ENCODE data around the gene CD300H.

The CD300H gene

DNA sequence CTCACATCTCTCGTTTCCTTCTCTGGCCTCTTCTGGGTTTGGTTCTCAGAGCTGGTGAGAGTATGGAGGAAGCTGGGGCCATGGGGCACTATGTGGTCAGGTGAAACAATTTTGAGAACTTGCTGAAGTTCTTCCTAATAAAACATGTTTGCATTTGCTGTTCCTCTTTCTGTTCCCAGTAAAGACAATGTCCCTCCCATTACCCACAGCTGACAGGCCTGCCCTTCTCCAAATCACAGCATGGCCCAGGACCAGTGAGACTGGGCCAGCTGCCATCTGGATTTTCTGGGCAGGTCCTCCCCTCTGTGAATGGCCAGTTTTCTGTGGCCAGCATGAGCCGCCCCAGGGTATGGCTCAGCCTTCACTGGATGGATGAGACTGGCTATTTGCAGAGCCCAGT is at the start of gene CD300H:
TSS of gene CD300H (minus strand) at position 113 of the 400 bp plus-strand sequence.
- no peak for DNase-seq

DNA sequence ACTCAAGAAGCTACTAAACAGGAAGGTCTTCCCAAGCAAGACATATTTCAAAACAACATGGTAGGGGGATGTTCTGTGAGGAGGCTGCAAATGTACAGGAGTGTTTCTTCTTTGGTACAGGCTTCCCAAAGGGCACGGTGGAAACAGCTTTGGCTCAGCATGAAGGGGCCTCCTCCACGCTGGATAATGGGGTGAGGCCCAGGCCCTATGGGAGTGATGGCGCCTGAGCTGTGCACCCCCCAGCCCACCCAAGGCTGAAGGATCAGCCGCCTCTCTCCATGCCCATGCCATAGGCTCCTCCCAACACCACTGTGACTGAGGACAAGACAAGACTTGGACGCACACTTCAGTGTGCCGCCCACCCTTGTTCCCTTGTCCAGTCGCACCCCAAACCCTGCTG is 49.4 kb upstream of the CD300H start:
- no peak for DNase-seq

- DNase-seq = no peak
Measured at GRCh38 chr17:74612046-74612445, 44.7 kb upstream of the CD300H start.

- no peak for DNase-seq
Measured at GRCh38 chr17:74610108-74610507, 42.8 kb upstream of the CD300H start.

GRCh38 chr17:74608511-74608910 is 41.2 kb upstream of the CD300H start:
- no peak for DNase-seq

GRCh38 chr17:74607221-74607620 is 39.9 kb upstream of the CD300H start:
- DNase-seq = no peak

GRCh38 chr17:74606050-74606449 is 38.7 kb upstream of the CD300H start:
- DNase-seq = no peak

GRCh38 chr17:74605361-74605760 is 38.1 kb upstream of the CD300H start:
- no peak for DNase-seq

- DNase-seq = no peak
Measured at GRCh38 chr17:74604761-74605160, 37.5 kb upstream of the CD300H start.

DNA sequence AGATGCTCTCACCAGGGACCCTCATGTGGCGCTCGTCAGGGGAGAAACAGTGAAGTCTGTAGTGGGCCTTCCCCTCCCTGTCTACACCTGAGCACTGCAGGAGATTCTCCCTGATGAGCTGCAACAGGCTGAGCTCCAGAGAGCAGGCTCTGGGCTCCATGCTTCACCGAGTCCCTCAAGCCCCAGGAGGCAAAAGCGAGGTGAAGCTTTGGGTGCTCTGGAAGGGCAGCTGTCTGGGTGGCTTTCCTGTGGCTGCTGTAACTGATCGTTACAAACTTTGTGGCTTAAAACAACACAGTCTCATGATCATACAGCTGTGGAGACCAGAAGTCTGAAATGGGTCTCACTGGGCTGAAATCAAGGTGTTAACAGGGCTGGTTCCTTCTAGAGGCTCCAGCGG is 36.9 kb upstream of the CD300H start:
- DNase-seq = no peak

- no peak for DNase-seq
Measured at GRCh38 chr17:74603746-74604145, 36.4 kb upstream of the CD300H start.

DNA sequence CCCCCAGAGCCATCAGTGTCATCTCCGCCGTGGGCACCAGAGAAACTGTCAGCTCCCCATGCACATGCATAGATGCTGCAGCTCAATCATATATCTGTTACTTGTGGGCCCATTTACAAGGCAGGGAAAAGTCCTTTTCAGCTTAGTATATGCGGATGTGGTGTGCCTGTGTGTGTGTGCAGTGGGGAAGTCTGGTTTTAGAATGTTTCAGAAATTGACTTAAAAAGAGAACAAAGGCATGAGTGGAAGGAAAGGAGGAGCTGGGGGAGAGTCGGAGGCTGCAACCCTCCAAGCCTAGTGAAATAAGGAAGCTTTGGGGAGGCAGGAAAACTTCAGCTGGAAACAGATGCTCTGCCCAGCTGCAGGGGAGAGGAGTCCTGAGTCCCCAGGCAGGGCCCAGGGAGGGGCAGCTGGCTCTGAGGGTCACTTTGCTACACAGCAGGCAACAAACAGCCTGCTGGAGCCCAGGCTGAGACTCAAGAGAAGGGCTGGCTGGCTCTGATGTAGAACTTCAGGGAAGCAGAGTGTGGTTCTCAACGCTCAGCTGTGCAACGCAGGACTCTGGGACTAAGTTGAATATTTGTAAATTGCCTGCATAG is 35.8 kb upstream of the CD300H start:
- DNase-seq = no peak

DNA sequence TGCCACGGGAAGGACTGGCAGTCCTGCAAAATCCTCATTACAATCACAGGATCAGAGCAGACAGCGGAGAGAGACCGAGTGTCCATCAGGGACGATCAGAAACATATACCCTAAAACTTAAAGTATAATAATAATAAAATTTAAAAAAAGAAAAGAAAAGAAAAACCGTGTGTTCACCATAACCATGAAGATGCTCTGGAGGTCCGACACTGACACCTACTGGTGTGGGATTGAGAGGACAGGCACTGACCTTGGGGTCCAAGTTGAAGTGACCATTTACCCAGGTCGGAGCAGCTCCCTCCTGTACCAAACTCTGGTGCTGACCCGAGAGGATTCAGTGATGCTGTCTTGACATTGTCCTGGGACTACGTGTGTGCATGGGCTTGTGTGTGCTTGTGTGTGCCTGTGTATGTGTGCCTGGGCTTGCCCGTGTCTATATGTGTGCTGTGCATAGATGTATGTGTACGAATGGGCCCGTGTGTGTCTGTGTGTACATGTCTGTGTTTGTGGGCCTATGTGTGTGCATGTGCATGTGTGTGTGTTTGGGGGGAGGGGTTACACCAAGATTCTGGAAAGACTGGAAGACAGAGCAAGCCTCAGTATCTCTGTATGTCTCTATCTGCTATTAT is 34.7 kb upstream of the CD300H start:
- DNase-seq = no peak

- DNase-seq = no peak
Measured at GRCh38 chr17:74599448-74599939, 32.2 kb upstream of the CD300H start.

GRCh38 chr17:74599023-74599399 is 31.7 kb upstream of the CD300H start:
- no peak for DNase-seq

- no peak for DNase-seq
Measured at GRCh38 chr17:74598346-74599022, 31.2 kb upstream of the CD300H start.

GRCh38 chr17:74597069-74597790 is 29.9 kb upstream of the CD300H start:
- no peak for DNase-seq

DNA sequence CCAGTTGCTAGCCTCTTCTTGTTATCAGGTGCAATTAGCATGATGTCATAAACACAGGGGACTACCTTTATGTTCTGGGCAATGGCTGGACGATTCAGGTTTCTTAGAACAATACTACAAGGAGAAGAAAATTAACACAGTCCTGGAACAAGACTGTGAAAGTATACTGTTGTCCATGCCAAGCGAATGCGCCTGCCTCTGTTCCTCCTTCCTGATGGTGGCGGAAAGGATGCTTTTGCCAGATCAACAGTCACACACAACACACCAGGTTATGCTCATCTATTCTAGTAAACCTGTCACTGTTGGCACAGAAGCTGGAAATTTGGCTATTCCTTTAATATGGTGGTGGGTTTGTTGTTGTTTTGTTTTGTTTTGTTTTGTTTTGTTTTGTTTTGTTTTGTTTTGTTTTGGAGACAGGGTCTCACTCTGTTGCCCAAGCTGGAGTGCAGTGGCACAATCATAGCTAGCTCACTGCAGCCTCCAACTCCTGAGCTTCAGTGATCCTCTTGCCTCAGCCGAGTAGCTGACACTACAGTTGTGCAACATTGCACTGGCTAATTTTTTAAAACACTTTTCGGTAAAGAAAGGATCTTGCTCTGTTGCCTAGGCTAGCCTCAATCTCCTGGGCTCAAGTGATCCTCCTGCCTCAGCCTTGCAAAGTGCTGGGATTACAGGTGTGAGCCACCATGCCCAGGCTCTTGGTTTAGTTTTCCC is 27.9 kb upstream of the CD300H start:
- no peak for DNase-seq

- no peak for DNase-seq
Measured at GRCh38 chr17:74592087-74592990, 25.0 kb upstream of the CD300H start, which contains the start of gene CD300LD. Gene CD300LD (minus strand): TSS chr17:74592283. CDS start chr17:74592202, 81 bp downstream.

DNA sequence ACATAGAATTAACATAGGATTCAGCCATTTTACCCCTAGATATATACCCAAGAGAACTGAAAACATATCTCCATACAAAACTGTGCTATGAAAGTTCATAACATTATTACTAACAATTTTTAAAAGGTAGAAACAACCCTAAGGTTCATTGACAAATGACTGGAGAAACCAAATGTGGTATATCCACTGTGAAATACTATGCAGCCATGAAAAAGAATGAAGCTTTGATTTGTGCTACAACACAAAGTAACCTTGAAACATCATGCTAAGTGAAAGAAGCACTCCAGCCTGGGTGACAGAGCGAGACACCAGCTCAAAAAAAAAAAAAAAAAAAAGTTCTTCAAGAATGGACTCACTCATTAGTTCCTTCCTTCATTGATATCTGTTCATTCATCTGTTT is 24.2 kb upstream of the CD300H start:
- DNase-seq = no peak

DNA sequence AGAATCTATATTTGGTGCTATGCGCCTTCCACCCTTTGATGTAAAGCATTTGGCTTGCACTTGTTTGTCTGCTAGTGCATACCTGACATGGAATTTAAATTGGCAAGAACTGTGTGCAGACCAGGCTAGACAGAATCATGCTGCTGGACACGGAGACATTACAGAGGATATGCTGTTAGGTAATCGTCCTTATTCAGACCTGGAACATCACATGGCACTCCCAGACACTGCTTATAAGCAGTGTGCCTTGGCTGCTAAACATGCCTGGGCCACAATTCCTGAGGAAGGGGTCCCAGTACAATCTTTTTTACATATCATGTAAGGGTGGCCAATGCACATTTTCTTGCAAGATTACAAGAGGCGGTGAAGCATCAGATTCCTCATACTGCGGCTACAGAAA is 18.4 kb upstream of the CD300H start:
- DNase-seq = no peak

Measured in GF-D8 (cell line).